Adipocyte (in vitro differentiated cells): ENCODE measurements around the gene C12orf60.

Experiments used
- DNase-seq: peaks from one replicate; pipeline ENCODE4 v3.0.0-alpha.2; 2015; ENCODE audit warnings: low read depth
- H3K27me3 ChIP-seq: replicated peaks from 2 replicates; pipeline ENCODE4 v1.7.0; 2013; ENCODE audit warnings: mild to moderate bottlenecking, low read length, moderate library complexity; ENCODE audit not compliant: control insufficient read depth, insufficient read depth
- H3K36me3 ChIP-seq: 2 replicates; pipeline ENCODE4 v1.7.0; 2013; ENCODE audit warnings: low read length, mild to moderate bottlenecking, moderate library complexity; ENCODE audit not compliant: control insufficient read depth, insufficient read depth, severe bottlenecking
- H3K4me1 ChIP-seq: 2 replicates; pipeline ENCODE4 v1.7.0; 2013; ENCODE audit warnings: mild to moderate bottlenecking, low read length, moderate library complexity; ENCODE audit not compliant: control insufficient read depth, insufficient read depth
- H3K4me3 ChIP-seq: 2 replicates; pipeline ENCODE4 v1.7.0; 2013; ENCODE audit warnings: mild to moderate bottlenecking, low read length, moderate library complexity
- H3K9ac ChIP-seq: 2 replicates; pipeline ENCODE4 v1.7.0; 2013; ENCODE audit warnings: mild to moderate bottlenecking, low read length, moderate library complexity
- H3K9me3 ChIP-seq: 2 replicates; pipeline ENCODE4 v1.7.0; 2013; ENCODE audit warnings: mild to moderate bottlenecking, low read length, moderate library complexity; ENCODE audit not compliant: control insufficient read depth

C12orf60 gene

GRCh38 chr12:14840616-14841015 lies 37.1 kb downstream of the C12orf60 start:
- Histone ChIP-seq H3K4me3 (no peak overlapping the region), H3K27me3 (no peaks in the 10 kb centered on the region), H3K9ac (no peak overlapping the region), H3K36me3 (no peaks in the 10 kb centered on the region), H3K9me3 (peaks cover 4% of the 10 kb centered on the region), H3K4me1 (peaks cover 74% of the 10 kb centered on the region)
- no peak for DNase-seq

GRCh38 chr12:14841761-14842160 lies 38.3 kb downstream of the C12orf60 start:
- Histone ChIP-seq H3K36me3 (no peaks in the 10 kb centered on the region), H3K4me1 (peaks cover 76% of the 10 kb centered on the region), H3K4me3 (peak overlapping the region; percentile 43), H3K27me3 (no peaks in the 10 kb centered on the region), H3K9me3 (peaks cover 4% of the 10 kb centered on the region), H3K9ac (peak overlapping the region; percentile 59)
- DNase-seq = peak; percentile 76

- Histone ChIP-seq H3K9ac (peak overlapping the region; percentile 59), H3K9me3 (peaks cover 4% of the 10 kb centered on the region), H3K4me3 (peak overlapping the region; percentile 54), H3K27me3 (no peaks in the 10 kb centered on the region), H3K36me3 (no peaks in the 10 kb centered on the region), H3K4me1 (peaks cover 76% of the 10 kb centered on the region)
- no peak for DNase-seq
Measured at GRCh38 chr12:14842315-14842714, 38.8 kb downstream of the C12orf60 start.

- Histone ChIP-seq H3K4me1 (peaks cover 69% of the 10 kb centered on the region), H3K36me3 (no peaks in the 10 kb centered on the region), H3K9me3 (peaks cover 4% of the 10 kb centered on the region), H3K4me3 (peak within 1 kb of the TSS; percentile 54), H3K27me3 (no peaks in the 10 kb centered on the region), H3K9ac (peak within 1 kb of the TSS; percentile 59)
- no peak for DNase-seq
Measured at GRCh38 chr12:14843425-14843887, 40.0 kb downstream of the C12orf60 start, which contains the start of gene ART4. ART4 (minus strand) TSS chr12:14843526; CDS start chr12:14843113, 413 bp downstream.

- DNase-seq = no peak
- peaks cover 1% of the 10 kb centered on the region for H3K9me3 ChIP-seq
- H3K4me1 ChIP-seq = peaks cover 67% of the 10 kb centered on the region
- H3K4me3 ChIP-seq = no peak overlapping the region
- peak overlapping the region; percentile 48 for H3K9ac ChIP-seq
- H3K27me3 ChIP-seq = no peaks in the 10 kb centered on the region
- no peaks in the 10 kb centered on the region for H3K36me3 ChIP-seq
Measured at GRCh38 chr12:14844401-14844800, 40.9 kb downstream of the C12orf60 start.

GRCh38 chr12:14845350-14845750 lies 41.9 kb downstream of the C12orf60 start:
- Histone ChIP-seq H3K36me3 (no peaks in the 10 kb centered on the region), H3K4me3 (no peak overlapping the region), H3K9ac (peak overlapping the region; percentile 48), H3K27me3 (no peaks in the 10 kb centered on the region), H3K4me1 (peaks cover 74% of the 10 kb centered on the region), H3K9me3 (no peaks in the 10 kb centered on the region)
- peak; percentile 89 for DNase-seq

- Histone ChIP-seq H3K9me3 (no peaks in the 10 kb centered on the region), H3K36me3 (no peaks in the 10 kb centered on the region), H3K4me3 (peak overlapping the region; percentile 16), H3K4me1 (peaks cover 70% of the 10 kb centered on the region), H3K9ac (peak overlapping the region; percentile 31), H3K27me3 (no peaks in the 10 kb centered on the region)
- DNase-seq = no peak
Measured at GRCh38 chr12:14846042-14846587, 42.6 kb downstream of the C12orf60 start.

- H3K27me3 ChIP-seq = no peaks in the 10 kb centered on the region
- no peaks in the 10 kb centered on the region for H3K36me3 ChIP-seq
- peak overlapping the region; percentile 2 for H3K4me3 ChIP-seq
- no peaks in the 10 kb centered on the region for H3K9me3 ChIP-seq
- peaks cover 61% of the 10 kb centered on the region for H3K4me1 ChIP-seq
- H3K9ac ChIP-seq = peak overlapping the region; percentile 31
- no peak for DNase-seq
Measured at GRCh38 chr12:14846876-14847580, 43.6 kb downstream of the C12orf60 start.

- Histone ChIP-seq H3K9me3 (no peaks in the 10 kb centered on the region), H3K27me3 (no peaks in the 10 kb centered on the region), H3K4me3 (no peak overlapping the region), H3K9ac (no peak overlapping the region), H3K4me1 (peaks cover 54% of the 10 kb centered on the region), H3K36me3 (no peaks in the 10 kb centered on the region)
- DNase-seq = peak; percentile 72
Measured at GRCh38 chr12:14849661-14850060, 46.2 kb downstream of the C12orf60 start.

- H3K9ac ChIP-seq = no peak overlapping the region
- H3K27me3 ChIP-seq = no peaks in the 10 kb centered on the region
- H3K4me3 ChIP-seq = no peak overlapping the region
- DNase-seq = no peak
- H3K36me3 ChIP-seq = no peaks in the 10 kb centered on the region
- peaks cover 46% of the 10 kb centered on the region for H3K4me1 ChIP-seq
- H3K9me3 ChIP-seq = no peaks in the 10 kb centered on the region
Measured at GRCh38 chr12:14850929-14851663, 47.6 kb downstream of the C12orf60 start.

GRCh38 chr12:14852880-14853279 lies 49.4 kb downstream of the C12orf60 start:
- Histone ChIP-seq H3K36me3 (no peaks in the 10 kb centered on the region), H3K9me3 (no peaks in the 10 kb centered on the region), H3K4me1 (peaks cover 31% of the 10 kb centered on the region), H3K27me3 (no peaks in the 10 kb centered on the region), H3K4me3 (no peak overlapping the region), H3K9ac (no peak overlapping the region)
- DNase-seq = no peak
